Neural cell (in vitro differentiated cells): ENCODE results near the gene FAM219A. TPM values are rescaled to one million over a fixed set of nuclear protein-coding genes. Genes with fewer than 3 reads are reported as not detected.

Source experiments
- H2AFZ ChIP-seq: fragments of 200-600, 300-800 bp; sonication (generic), shearing (Covaris generic); 2 replicates; pipeline ENCODE4 v1.6.0; 2014; ENCODE audit warnings: low read depth, mild to moderate bottlenecking, antibody characterized with exemption, low read length, moderate library complexity
- H3F3A ChIP-seq: fragments of 200-600 bp; shearing (Covaris generic); 2 replicates; pipeline ENCODE4 v1.6.1; 2016; ENCODE audit warnings: mild to moderate bottlenecking, moderate library complexity, mixed read lengths, antibody characterized with exemption, low read length; ENCODE audit not compliant: insufficient read depth, poor library complexity, severe bottlenecking
- H3K27ac ChIP-seq: fragments of 200-600, 300-800 bp; sonication (generic), shearing (Covaris generic); 2 replicates; pipeline ENCODE4 v1.5.1; 2014; ENCODE audit warnings: mild to moderate bottlenecking, low read length, moderate library complexity
- H3K27me3 ChIP-seq: fragments of 300-800, 200-600 bp; sonication (generic), shearing (Covaris generic); 2 replicates; pipeline ENCODE4 v1.6.0; 2014; ENCODE audit warnings: mild to moderate bottlenecking, low read depth, low read length, moderate library complexity; ENCODE audit not compliant: insufficient read depth
- H3K36me3 ChIP-seq: fragments of 300-800, 200-600 bp; sonication (generic), shearing (Covaris generic); 2 replicates; pipeline ENCODE4 v1.5.1; 2014; ENCODE audit warnings: mild to moderate bottlenecking, antibody characterized with exemption, low read length, moderate library complexity; ENCODE audit not compliant: insufficient read depth
- H3K4me2 ChIP-seq: fragments of 300-800, 200-600 bp; sonication (generic), shearing (Covaris generic); 2 replicates; pipeline ENCODE4 v1.6.0; 2014; ENCODE audit warnings: mild to moderate bottlenecking, low read length
- H3K4me3 ChIP-seq: fragments of 300-800, 200-600 bp; sonication (generic), shearing (Covaris generic); 2 replicates; pipeline ENCODE4 v1.5.1; 2014; ENCODE audit warnings: mild to moderate bottlenecking, low read length, moderate library complexity
- H3K79me2 ChIP-seq: fragments of 200-600 bp; shearing (Covaris generic); replicated peaks from 2 replicates; pipeline ENCODE4 v1.6.0; 2014; ENCODE audit warnings: mild to moderate bottlenecking, low read length, moderate library complexity; ENCODE audit not compliant: insufficient read depth
- H3K9ac ChIP-seq: fragments of 300-800, 200-600 bp; sonication (generic), shearing (Covaris generic); 2 replicates; pipeline ENCODE4 v1.6.1; 2016; ENCODE audit warnings: mild to moderate bottlenecking, low read length, mixed read lengths
- H3K9me2 ChIP-seq: fragments of 200-600 bp; shearing (Covaris generic); 2 replicates; pipeline ENCODE4 v1.6.1; 2016; ENCODE audit warnings: mild to moderate bottlenecking, low read length, mixed read lengths; ENCODE audit not compliant: insufficient read depth
- H3K9me3 ChIP-seq: fragments of 200-600, 300-800 bp; sonication (generic), shearing (Covaris generic); 2 replicates; pipeline ENCODE4 v1.6.1; 2016; ENCODE audit warnings: mild to moderate bottlenecking, mixed run types, low read length, moderate library complexity, mixed read lengths
- H4K20me1 ChIP-seq: fragments of 200-600 bp; shearing (Covaris generic); 2 replicates; pipeline ENCODE4 v1.6.1; 2016; ENCODE audit warnings: mild to moderate bottlenecking, mixed run types; ENCODE audit not compliant: insufficient read depth
- EP300 ChIP-seq: fragments of 450-650 bp; conservative IDR thresholded peaks from 2 replicates; pipeline ENCODE4 v1.6.1; 2014; ENCODE audit warnings: antibody characterized with exemption, mild to moderate bottlenecking, moderate library complexity; ENCODE audit not compliant: poor library complexity, severe bottlenecking
- EZH2 ChIP-seq: fragments of 200-600, 300-800 bp; shearing (Covaris generic), sonication (generic); IDR thresholded peaks from 2 replicates; pipeline ENCODE4 v1.6.1; 2014; ENCODE audit warnings: antibody characterized with exemption, low read length, borderline replicate concordance, mild to moderate bottlenecking; ENCODE audit not compliant: insufficient read depth, poor library complexity, severe bottlenecking
- MXI1 ChIP-seq: fragments of 450-650 bp; conservative IDR thresholded peaks from 2 replicates; pipeline ENCODE4 v1.6.1; 2014; ENCODE audit warnings: antibody characterized with exemption, mild to moderate bottlenecking; ENCODE audit not compliant: poor library complexity, severe bottlenecking
- POLR2AphosphoS5 ChIP-seq: IDR thresholded peaks from 2 replicates; pipeline ENCODE4 v1.6.1; 2012
- RAD21 ChIP-seq: fragments of 450-650 bp; conservative IDR thresholded peaks from 2 replicates; pipeline ENCODE4 v1.6.1; 2014; ENCODE audit warnings: antibody characterized with exemption, mild to moderate bottlenecking, moderate library complexity
- REST ChIP-seq: IDR thresholded peaks from 2 replicates; pipeline ENCODE4 v1.6.1; 2012; ENCODE audit warnings: borderline replicate concordance
- SMC3 ChIP-seq: fragments of 450-650 bp; conservative IDR thresholded peaks from 2 replicates; pipeline ENCODE4 v1.6.1; 2014; ENCODE audit warnings: antibody characterized with exemption, mild to moderate bottlenecking, moderate library complexity; ENCODE audit not compliant: poor library complexity
- TAF1 ChIP-seq: IDR thresholded peaks from 2 replicates; pipeline ENCODE4 v1.6.1; 2012; ENCODE audit warnings: low read depth
- polyA plus RNA-seq: library from polyadenylated mRNA; depleted of rRNA; stranded (reverse); fragments of >200 nt; gene quantifications from 2 replicates; pipeline ENCODE4 v1.2.3, GENCODE V29; 2014
- TF ChIP-seq, protein P1 (sequence below): fragments of 450-650 bp; IDR thresholded peaks from 2 replicates; pipeline ENCODE4 v1.5.1; 2014; ENCODE audit warnings: antibody characterized with exemption, mild to moderate bottlenecking, moderate library complexity; ENCODE audit not compliant: poor library complexity, severe bottlenecking

FAM219A gene
- polyA plus RNA-seq, 1 donor from 2014 or later, result 56.6 TPM

- Histone ChIP-seq H3K9me2 (no peaks in the 10 kb centered on the region), H2AFZ (no peak overlapping the region), H3K36me3 (peaks cover 11% of the 10 kb centered on the region), H3K4me3 (no peak overlapping the region), H3K79me2 (no peaks in the 10 kb centered on the region), H3F3A (no peaks in the 10 kb centered on the region), H3K4me2 (no peak overlapping the region), H3K27me3 (peaks cover 10% of the 10 kb centered on the region), H3K9me3 (peaks cover 8% of the 10 kb centered on the region), H3K27ac (no peak overlapping the region), H4K20me1 (no peaks in the 10 kb centered on the region), H3K9ac (no peak overlapping the region)
- no peak for TF ChIP-seq EZH2
- no peak for TF ChIP-seq SMC3
- TF ChIP-seq RAD21, result no peak
- TF ChIP-seq REST, result no peak
- no peak for TF ChIP-seq TAF1
- no peak for TF ChIP-seq MXI1
- TF ChIP-seq, protein P1, sequence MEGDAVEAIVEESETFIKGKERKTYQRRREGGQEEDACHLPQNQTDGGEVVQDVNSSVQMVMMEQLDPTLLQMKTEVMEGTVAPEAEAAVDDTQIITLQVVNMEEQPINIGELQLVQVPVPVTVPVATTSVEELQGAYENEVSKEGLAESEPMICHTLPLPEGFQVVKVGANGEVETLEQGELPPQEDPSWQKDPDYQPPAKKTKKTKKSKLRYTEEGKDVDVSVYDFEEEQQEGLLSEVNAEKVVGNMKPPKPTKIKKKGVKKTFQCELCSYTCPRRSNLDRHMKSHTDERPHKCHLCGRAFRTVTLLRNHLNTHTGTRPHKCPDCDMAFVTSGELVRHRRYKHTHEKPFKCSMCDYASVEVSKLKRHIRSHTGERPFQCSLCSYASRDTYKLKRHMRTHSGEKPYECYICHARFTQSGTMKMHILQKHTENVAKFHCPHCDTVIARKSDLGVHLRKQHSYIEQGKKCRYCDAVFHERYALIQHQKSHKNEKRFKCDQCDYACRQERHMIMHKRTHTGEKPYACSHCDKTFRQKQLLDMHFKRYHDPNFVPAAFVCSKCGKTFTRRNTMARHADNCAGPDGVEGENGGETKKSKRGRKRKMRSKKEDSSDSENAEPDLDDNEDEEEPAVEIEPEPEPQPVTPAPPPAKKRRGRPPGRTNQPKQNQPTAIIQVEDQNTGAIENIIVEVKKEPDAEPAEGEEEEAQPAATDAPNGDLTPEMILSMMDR, result no peak
- no peak for TF ChIP-seq EP300
- TF ChIP-seq POLR2AphosphoS5, result no peak
Measured at GRCh38 chr9:34374905-34375552, 83.3 kb downstream of the FAM219A start.

GRCh38 chr9:34374339-34374738 is 84.0 kb downstream of the FAM219A start:
- no peak overlapping the region for H3K9ac ChIP-seq
- peaks cover 11% of the 10 kb centered on the region for H3K36me3 ChIP-seq

More at GRCh38 chr9:34374339-34374738, 84.0 kb downstream of the FAM219A start:
- no peak overlapping the region for H2AFZ ChIP-seq
- H3K79me2 ChIP-seq, result no peaks in the 10 kb centered on the region
- H3K27ac ChIP-seq, result no peak overlapping the region
- peaks cover 8% of the 10 kb centered on the region for H3K9me3 ChIP-seq
- no peaks in the 10 kb centered on the region for H3K9me2 ChIP-seq
- no peaks in the 10 kb centered on the region for H3F3A ChIP-seq
- no peaks in the 10 kb centered on the region for H4K20me1 ChIP-seq
- peaks cover 3% of the 10 kb centered on the region for H3K27me3 ChIP-seq
- TF ChIP-seq SMC3 (no peak), TAF1 (no peak), RAD21 (no peak), POLR2AphosphoS5 (no peak), MXI1 (no peak), REST (no peak), EP300 (no peak), EZH2 (no peak)
- TF ChIP-seq, protein P1, result no peak
- no peak overlapping the region for H3K4me2 ChIP-seq
- H3K4me3 ChIP-seq, result no peak overlapping the region
